HG03442 (cell line): ENCODE measurements around the gene STPG3.

Experiments used
- ATAC-seq: cut with Tn5 transposase; IDR thresholded peaks from one replicate; pipeline ENCODE4 v1.9.1; 2021; ENCODE audit warnings: mild to moderate bottlenecking, moderate library complexity; ENCODE audit not compliant: unreplicated experiment

Gene STPG3

GRCh38 chr9:137264067-137264466 is 13.0 kb downstream of the STPG3 start:
- ATAC-seq, result no peak

DNA sequence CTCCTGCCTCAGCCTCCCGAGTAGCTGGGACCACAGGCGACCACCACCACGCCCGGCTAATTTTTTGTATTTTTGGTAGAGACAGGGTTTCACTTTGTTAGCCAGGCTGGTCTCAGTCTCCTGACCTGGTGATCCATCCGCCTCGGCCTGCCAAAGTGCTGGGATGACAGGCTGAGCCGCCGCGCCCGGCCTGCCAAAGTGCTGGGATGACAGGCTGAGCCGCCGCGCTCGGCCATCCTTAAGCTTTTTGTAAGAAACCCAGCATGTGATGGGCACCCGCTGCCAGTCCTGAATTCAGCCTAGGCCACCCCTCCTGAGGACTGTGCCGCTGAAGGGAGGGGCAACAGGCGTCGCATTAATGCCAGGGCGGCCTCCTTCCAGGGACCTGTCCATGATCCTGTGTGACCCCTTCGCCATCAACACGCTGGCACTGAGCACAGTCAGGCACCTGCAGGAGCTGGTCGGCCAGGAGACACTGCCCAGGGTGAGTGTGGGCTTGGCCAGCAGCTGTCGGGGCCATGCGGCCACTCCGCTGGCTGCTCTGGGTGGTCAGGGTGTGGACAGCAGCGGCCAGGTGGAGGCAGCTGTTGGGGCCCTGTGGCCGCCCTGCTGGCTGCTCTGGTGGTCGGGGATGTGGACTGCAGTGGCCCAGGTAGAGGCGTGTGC is 14.5 kb downstream of the STPG3 start:
- no peak for ATAC-seq

DNA sequence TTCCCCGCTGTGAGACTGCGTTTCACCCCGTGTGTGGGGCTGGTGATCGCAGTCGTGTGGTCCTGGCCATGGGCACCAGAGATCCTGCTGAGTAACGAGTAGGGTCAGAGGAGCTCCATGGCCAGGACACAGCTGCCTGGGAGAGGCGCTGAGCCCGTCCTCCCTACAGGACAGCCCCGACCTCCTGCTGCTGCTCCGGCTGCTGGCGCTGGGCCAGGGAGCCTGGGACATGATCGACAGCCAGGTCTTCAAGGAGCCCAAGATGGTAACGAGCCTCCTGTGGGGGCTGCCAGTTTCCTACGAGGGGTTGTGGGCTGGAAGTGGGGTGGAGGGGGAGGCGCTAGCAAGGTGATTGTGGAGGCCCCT is 15.1 kb downstream of the STPG3 start:
- no peak for ATAC-seq

- ATAC-seq, result no peak
Measured at GRCh38 chr9:137266585-137267453, 15.7 kb downstream of the STPG3 start.

DNA sequence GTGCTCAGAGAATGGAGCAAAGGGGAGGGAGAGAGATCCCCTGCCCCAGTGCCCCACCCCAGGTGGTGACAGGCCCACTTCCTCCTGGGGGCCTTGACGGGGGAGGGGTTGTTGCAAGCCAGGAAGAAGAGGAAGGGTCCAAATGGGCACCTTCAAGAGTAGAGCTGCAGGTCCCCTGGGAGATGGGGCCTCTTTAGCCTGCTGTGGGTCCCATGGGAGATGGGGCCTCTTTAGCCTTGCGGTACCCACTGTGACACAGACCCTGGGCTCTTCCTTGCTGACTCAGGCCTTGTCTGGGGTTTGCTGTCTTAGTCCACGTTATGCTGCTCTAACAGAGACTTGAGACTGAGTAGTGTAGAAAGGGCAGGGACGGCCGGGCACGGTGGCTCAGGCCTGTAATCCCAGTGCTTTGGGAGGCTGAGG is 16.9 kb downstream of the STPG3 start:
- no peak for ATAC-seq

DNA sequence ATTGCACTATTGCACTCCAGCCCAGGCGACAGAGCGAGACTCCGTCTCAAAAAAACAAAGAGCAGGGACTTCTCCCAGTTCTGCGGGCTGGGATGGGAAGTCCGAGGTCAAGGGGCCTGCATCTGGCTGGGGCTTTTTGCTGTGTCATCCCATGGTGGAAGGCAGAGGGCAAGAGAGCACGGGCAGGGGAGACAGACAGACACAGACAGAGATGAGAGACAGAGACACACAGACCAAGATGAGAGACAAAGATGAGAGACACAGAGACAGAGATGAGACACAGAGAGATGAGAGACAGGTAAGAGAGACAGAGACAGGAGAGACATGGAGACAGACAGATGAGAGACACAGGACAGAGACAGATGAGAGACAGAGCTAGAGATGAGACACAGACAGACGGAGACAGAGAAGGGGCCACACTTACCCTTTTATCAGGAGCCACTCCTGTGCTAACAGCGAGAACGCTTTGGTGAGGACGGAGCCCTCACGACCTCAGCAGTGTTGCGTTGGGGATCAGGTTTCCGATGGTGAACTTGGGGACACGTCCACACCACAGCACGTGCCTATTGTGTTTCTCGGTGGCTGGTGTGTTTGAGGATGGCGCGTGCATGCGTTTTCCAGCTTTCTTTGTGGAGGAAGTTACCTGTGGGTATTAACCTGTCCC is 17.6 kb downstream of the STPG3 start:
- no peak for ATAC-seq

DNA sequence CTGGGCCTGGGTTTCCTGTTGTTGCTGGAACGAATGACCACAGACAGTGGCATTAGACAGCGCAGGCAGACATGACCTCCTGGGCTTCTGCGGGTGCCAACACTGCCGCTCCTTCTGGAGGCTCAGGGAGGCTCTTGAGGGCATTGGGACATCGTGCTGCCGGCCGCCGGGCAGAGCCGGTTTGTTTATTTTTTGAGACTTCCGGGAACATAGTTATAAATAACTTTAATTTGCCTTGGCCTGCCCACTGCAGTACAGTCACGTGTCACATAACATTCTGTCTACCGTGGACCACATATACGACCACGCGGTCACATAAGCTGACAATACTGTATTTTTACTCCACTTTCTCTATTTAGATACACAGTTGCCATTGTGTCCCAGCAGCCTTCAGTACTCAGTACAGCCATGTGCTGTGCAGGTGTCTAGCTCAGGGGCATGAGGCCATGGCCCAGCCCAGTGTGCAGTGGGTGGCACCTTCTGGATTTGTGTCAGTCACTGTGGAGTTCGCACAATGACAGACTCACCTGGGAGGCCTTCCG is 18.2 kb downstream of the STPG3 start:
- no peak for ATAC-seq

GRCh38 chr9:137270929-137271695 is 20.0 kb downstream of the STPG3 start:
- no peak for ATAC-seq

DNA sequence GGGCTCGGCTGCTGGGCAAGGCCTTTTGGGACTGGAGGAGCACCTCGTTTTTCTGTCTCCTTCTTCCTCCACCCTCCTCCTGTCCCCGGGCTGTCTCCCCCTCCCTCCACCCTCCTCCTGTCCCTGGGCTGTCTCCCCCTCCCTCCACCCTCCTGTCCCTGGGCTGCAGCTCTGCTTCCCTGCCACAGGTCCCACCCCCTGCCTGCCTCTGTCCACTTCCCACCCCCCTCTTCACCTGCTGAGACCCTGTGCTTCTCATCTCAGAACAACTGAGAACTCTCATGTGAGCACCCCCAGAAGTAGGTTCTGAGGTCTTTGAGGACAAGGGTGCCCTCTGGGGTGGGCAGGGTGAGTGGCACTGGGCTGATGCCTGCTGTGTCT is 20.6 kb downstream of the STPG3 start:
- no peak for ATAC-seq

DNA sequence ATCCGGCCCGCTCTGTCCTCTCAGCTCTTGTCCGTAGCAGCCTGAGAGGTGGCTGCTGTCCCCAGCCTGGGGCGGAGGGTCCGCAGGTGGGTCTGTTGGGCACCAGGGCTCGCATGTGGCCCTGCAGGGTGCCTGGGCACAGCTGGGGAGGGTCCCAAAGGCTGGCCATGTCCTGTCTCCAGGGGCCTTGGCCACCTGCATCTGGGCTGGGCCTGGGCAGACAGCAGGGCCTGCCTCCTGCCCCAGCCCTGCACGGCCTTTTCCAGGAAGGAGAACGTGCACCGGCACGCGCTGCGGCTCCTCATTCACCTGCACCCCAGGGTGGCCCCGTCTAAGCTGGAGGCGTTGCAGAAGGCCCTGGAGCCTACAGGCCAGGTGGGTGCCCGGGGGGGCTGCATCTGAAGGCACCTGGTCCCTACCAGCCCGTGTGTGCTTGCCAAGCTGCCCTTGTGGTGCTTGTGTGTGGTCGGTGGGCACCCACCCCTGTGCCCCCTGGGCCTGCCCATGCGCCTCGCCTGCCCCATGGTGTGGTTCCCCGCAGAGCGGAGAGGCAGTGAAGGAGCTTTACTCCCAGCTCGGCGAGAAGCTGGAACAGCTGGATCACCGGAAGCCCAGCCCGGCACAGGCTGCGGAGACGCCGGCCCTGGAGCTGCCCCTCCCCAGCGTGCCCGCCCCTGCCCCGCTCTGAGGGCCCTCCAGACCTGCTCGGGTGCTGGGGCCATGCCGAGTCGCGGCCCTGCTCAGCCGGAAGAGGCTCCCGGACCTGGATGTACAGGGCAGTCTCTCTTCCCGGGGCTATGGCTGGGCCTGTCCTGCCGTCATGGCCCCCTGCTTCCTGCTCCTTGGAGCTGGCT is 21.4 kb downstream of the STPG3 start:
- no peak for ATAC-seq

GRCh38 chr9:137273095-137273490 is 22.0 kb downstream of the STPG3 start:
- no peak for ATAC-seq

DNA sequence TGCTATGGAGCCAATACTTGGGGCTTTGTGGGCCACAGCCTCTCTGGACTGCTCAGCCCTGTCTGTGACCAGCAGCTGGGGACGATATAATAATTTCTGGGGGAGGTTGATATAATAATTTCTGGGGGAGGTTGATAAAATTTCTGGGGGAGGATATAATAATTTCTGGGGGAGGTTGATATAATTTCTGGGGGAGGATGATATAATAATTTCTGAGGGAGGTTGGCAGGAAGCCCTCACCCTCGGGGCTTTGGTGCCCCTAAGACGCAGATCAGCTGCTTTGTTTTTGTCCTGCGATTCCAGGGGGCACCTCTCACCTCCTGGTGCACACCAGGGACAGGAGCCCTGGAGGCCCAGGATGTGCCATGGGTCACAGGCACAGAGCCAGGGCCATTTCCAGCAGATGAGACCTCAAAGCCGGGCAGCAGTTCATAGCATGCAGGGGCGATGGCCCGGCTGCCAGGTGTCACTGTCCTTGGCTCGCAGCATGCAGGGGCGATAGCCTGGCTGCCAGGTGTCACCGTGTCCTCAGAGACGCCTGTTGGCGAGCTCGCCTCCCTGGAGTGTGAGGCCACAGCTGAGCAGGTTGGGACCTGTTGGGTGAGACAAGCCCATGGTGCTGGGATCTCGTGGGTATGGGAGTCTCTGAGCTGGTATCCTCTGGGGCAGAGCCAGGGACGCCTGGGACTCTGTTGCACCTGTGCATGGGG is 22.7 kb downstream of the STPG3 start:
- no peak for ATAC-seq

DNA sequence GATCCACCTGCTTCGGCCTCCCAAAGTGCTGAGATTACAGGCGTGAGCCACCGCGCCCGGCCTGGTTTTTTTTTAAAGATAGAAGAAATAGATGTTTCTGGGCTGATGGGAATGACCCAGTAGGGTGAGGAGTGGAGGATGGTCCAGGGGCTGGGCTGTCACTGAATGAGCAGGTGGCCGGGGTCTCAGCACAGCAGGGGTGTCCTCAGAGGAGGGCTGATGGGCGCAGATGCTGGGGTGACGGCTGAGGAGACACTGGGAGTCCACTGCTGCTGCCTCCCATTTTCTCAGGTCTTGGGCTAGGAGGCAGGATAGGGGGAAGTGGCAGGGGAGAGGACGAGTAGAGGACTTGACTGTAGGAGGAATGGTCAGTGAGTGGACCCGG is 24.1 kb downstream of the STPG3 start:
- no peak for ATAC-seq

GRCh38 chr9:137275588-137276472 is 24.7 kb downstream of the STPG3 start:
- no peak for ATAC-seq

GRCh38 chr9:137276473-137277328 is 25.6 kb downstream of the STPG3 start:
- ATAC-seq, result no peak

DNA sequence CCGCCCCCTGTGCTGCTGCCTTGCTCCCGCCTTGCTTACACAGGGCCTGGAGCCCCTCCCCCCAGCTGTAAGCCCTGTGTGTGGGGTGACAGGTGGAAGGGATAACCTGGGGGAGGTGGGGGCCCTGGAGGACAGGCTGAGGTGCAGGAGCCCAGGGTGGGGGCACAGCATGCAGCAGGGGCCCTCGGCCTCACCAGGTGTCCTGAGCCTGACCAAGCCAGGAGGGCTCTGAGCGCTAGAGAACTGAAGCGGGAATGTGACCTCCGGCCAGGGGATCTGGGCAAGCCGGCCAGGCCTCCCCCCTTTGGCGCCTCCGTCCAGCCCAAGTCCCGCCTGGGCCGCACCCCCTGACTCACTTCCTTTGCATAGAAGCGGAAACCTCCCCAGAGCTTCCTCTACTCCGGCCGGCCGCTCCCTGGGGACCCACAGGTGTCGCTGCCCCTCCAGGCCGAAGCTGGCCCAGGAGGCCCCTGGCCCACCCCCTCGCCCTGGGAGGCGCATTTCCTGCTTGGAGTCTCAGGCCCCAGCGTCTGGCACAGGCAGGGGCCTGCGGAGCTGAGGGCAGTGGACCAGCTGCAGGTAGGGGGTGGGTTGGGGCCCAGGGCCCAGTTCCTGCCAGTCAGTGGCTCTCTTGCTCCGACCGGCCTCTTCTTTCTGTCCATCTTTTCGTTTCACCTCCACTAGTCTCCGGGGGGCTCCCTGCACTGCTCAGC is 26.4 kb downstream of the STPG3 start, which contains the start of gene TOR4A:
Gene TOR4A, plus strand, starts transcription at position 398 of the 713 bp plus-strand sequence. CDS start 964 bp downstream, outside the sequence.
- peak; percentile 74 for ATAC-seq
